OCI-LY3 (cell line): ENCODE results near the gene ATG101.

Experiments
- H2AFZ ChIP-seq: fragments of 200-600, 300-600 bp; shearing (Covaris generic); 2 replicates; pipeline ENCODE4 v1.6.0; 2014; ENCODE audit warnings: antibody characterized with exemption, low read depth, low read length
- H3K27ac ChIP-seq: fragments of 200-600, 300-600 bp; sonication (generic); 2 replicates; pipeline ENCODE4 v1.5.1; 2014; ENCODE audit warnings: mild to moderate bottlenecking, low read length, moderate library complexity, mixed read lengths
- H3K27me3 ChIP-seq: fragments of 200-600, 300-600 bp; sonication (generic); 2 replicates; pipeline ENCODE4 v1.6.1; 2014; ENCODE audit warnings: low read depth, low read length, mixed read lengths
- H3K36me3 ChIP-seq: fragments of 200-600, 300-600 bp; sonication (generic); replicated peaks from 2 replicates; pipeline ENCODE3; 2014; ENCODE audit warnings: low read depth, low read length, mixed read lengths
- H3K4me1 ChIP-seq: fragments of 300-600, 200-600 bp; sonication (generic); 2 replicates; pipeline ENCODE4 v1.6.1; 2014; ENCODE audit warnings: low read length, mixed read lengths
- H3K4me2 ChIP-seq: fragments of 200-600, 300-600 bp; sonication (generic); 2 replicates; pipeline ENCODE4 v1.6.1; 2014; ENCODE audit warnings: low read length, mixed read lengths
- H3K4me3 ChIP-seq: fragments of 300-600, 200-600 bp; sonication (generic); 2 replicates; pipeline ENCODE4 v1.5.1; 2014; ENCODE audit warnings: antibody characterized with exemption, mild to moderate bottlenecking, low read length, moderate library complexity
- H3K79me2 ChIP-seq: fragments of 300-600, 200-600 bp; shearing (Covaris generic); 2 replicates; pipeline ENCODE4 v1.6.1; 2014; ENCODE audit warnings: mild to moderate bottlenecking, low read length, mixed read lengths
- H3K9ac ChIP-seq: fragments of 300-600, 200-600 bp; shearing (Covaris generic); 2 replicates; pipeline ENCODE4 v1.6.0; 2014; ENCODE audit warnings: mild to moderate bottlenecking, low read length, moderate library complexity
- H3K9me3 ChIP-seq: fragments of 200-600, 300-600 bp; shearing (Covaris generic); 2 replicates; pipeline ENCODE4 v1.6.1; 2014; ENCODE audit warnings: low read length, mixed read lengths; ENCODE audit not compliant: insufficient read depth
- H4K20me1 ChIP-seq: fragments of 200-600, 300-600 bp; sonication (generic); 2 replicates; pipeline ENCODE4 v1.6.1; 2016; ENCODE audit warnings: low read length, mixed read lengths; ENCODE audit not compliant: insufficient read depth
- CTCF ChIP-seq: fragments of 200-600, 300-600 bp; sonication (generic); IDR thresholded peaks from 2 replicates; pipeline ENCODE4 v1.5.1; 2014; ENCODE audit warnings: antibody characterized with exemption, low read length, low read depth
- EZH2phosphoT487 ChIP-seq: fragments of 200-600 bp; shearing (Covaris generic); IDR thresholded peaks from 2 replicates; pipeline ENCODE4 v1.6.1; 2018; ENCODE audit warnings: antibody characterized with exemption, mixed run types, low read depth

The ATG101 gene

DNA sequence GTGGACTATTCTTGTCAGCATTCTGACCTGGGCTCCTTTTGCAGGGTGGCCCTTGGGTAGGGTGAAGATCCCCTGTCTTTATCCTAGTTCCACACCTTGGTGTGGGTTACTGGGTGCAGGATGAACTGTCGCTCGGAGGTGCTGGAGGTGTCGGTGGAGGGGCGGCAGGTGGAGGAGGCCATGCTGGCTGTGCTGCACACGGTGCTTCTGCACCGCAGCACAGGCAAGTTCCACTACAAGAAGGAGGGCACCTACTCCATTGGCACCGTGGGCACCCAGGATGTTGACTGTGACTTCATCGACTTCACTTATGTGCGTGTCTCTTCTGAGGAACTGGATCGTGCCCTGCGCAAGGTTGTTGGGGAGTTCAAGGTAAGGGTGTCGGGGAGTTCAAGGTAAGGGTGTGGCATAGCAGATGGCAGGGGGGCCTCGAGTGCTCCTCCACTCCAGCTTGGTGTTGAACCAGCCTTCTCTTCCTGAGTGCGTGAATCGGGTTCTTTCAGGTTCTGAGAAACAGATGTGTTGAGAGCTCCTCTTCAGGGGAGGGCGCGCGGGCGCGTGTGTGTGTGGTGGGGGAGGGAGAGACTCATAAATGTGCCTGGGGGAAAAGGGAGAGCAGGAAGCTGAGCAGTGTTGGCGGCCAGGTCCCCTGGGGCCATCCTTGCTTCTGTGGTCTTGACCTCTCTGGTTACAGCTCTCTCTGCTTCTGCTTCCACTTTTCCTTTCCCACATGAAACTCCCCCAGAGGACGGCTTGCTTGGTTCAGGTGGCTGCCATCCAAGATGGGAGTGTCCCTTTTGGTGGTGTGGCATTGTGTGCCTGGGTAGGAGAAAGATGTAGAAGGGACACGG is 4.0 kb downstream of the ATG101 start:
- Histone ChIP-seq H3K9me3 (no peaks in the 10 kb centered on the region), H3K36me3 (peaks cover 22% of the 10 kb centered on the region), H3K27me3 (no peaks in the 10 kb centered on the region), H3K27ac (no peak overlapping the region), H2AFZ (no peak overlapping the region), H3K4me2 (no peak overlapping the region), H3K4me3 (no peak overlapping the region), H4K20me1 (peaks cover 3% of the 10 kb centered on the region; the same call in 1 of the 2 replicates), H3K4me1 (peaks cover 10% of the 10 kb centered on the region), H3K79me2 (peaks cover 37% of the 10 kb centered on the region), H3K9ac (no peak overlapping the region)
- TF ChIP-seq CTCF (no peak), EZH2phosphoT487 (no peak)

- Histone ChIP-seq H3K4me3 (no peak overlapping the region), H3K4me2 (no peak overlapping the region), H3K79me2 (peaks cover 33% of the 10 kb centered on the region), H3K4me1 (peaks cover 11% of the 10 kb centered on the region), H3K9me3 (no peaks in the 10 kb centered on the region), H3K27ac (no peak overlapping the region), H4K20me1 (peaks cover 3% of the 10 kb centered on the region; the same call in 1 of the 2 replicates), H2AFZ (no peak overlapping the region), H3K36me3 (peaks cover 25% of the 10 kb centered on the region), H3K27me3 (no peaks in the 10 kb centered on the region), H3K9ac (no peak overlapping the region)
- TF ChIP-seq CTCF (no peak), EZH2phosphoT487 (no peak)
Measured at GRCh38 chr12:52074971-52075724, 5.4 kb downstream of the ATG101 start.

- Histone ChIP-seq H3K79me2 (peaks cover 17% of the 10 kb centered on the region), H2AFZ (no peak overlapping the region), H3K36me3 (peaks cover 29% of the 10 kb centered on the region), H3K9ac (no peak overlapping the region), H3K27ac (no peak overlapping the region), H3K4me2 (no peak overlapping the region), H3K9me3 (no peaks in the 10 kb centered on the region), H3K27me3 (no peaks in the 10 kb centered on the region), H3K4me3 (no peak overlapping the region), H4K20me1 (no peaks in the 10 kb centered on the region), H3K4me1 (peaks cover 18% of the 10 kb centered on the region)
- TF ChIP-seq CTCF (no peak), EZH2phosphoT487 (no peak)
Measured at GRCh38 chr12:52076811-52077210, 7.0 kb downstream of the ATG101 start.

DNA sequence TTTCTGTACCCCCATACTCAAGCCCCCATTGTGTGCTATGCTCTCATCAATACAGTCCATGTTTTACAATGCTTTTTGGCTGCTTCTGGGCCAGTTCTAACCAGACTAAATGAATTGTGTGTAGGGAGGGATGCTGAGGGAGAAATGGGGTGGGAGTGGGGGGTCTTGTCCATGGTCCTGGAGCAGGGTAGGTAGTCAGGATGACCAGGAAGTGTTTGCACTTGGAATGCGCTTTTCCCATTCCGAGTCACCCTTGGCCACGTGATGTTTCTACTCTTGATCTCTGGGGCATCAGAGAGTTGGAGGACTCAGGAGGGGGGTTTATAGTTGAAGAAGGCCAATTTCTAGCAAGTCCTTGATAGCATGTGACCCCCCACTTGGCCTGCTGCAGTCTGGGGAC is 8.5 kb downstream of the ATG101 start:
- Histone ChIP-seq H3K4me1 (peaks cover 32% of the 10 kb centered on the region), H3K9me3 (no peaks in the 10 kb centered on the region), H4K20me1 (no peaks in the 10 kb centered on the region), H3K4me3 (no peak overlapping the region), H3K27ac (no peak overlapping the region), H3K36me3 (peaks cover 29% of the 10 kb centered on the region), H2AFZ (no peak overlapping the region), H3K79me2 (peaks cover 4% of the 10 kb centered on the region), H3K4me2 (no peak overlapping the region), H3K9ac (no peak overlapping the region), H3K27me3 (no peaks in the 10 kb centered on the region)
- TF ChIP-seq CTCF = no peak
- no peak for TF ChIP-seq EZH2phosphoT487
